Measurements from ENCODE around the gene SLC15A1.

The SLC15A1 gene

DNA sequence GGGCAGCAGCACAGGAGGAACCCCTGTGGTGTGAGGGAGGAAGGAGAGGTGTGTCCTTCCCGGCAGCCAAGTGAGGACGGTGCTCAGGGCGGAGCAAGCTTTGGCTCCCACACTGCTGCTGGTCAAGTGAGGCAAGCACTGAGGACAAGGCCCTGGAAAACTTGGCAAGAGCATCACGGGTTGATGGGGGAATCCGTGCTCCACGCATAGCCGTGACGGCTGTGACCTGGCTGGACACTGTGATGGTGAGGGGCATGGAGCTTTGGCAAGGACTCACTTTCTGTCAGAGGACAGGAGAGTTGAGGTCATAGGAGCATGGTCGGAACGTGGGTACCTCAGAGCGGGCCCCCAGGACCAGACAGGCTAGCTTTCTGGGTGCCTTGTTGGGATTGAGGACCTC is 29.0 kb upstream of the SLC15A1 start:
- no peaks in the 10 kb centered on the region for H3K4me1 ChIP-seq (ENCODE audit: low read depth, poor library complexity, severe bottlenecking)
- no peaks in the 10 kb centered on the region for H3K79me2 ChIP-seq (ENCODE audit: insufficient read depth, low read depth)

DNA sequence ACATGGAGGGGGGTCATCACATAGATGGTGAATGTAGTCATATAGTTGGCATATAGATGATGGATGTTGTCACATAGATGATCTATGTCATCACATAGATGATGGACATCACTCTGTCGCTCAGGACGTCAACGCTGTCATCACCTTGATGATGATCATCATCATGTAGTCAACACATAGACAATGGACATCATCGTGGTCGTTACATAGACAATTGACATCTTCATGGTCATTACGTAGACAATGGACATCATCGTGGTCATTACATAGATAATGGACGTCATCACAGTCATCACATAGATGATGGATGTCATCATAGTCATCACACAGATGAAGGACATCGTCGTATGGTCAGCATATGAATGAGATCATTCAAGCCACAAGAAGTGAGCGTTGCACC is 28.6 kb upstream of the SLC15A1 start:
- H4K20me1 ChIP-seq (ENCODE audit: insufficient read depth), result no peaks in the 10 kb centered on the region
- H2AFZ ChIP-seq (ENCODE audit: low read depth), result no peak overlapping the region
- no peak overlapping the region for H3K27ac ChIP-seq
- TF ChIP-seq, protein P1, sequence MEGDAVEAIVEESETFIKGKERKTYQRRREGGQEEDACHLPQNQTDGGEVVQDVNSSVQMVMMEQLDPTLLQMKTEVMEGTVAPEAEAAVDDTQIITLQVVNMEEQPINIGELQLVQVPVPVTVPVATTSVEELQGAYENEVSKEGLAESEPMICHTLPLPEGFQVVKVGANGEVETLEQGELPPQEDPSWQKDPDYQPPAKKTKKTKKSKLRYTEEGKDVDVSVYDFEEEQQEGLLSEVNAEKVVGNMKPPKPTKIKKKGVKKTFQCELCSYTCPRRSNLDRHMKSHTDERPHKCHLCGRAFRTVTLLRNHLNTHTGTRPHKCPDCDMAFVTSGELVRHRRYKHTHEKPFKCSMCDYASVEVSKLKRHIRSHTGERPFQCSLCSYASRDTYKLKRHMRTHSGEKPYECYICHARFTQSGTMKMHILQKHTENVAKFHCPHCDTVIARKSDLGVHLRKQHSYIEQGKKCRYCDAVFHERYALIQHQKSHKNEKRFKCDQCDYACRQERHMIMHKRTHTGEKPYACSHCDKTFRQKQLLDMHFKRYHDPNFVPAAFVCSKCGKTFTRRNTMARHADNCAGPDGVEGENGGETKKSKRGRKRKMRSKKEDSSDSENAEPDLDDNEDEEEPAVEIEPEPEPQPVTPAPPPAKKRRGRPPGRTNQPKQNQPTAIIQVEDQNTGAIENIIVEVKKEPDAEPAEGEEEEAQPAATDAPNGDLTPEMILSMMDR (conservative IDR thresholded peaks at IDR 0.05; ENCODE audit: low read depth, low read length), result no peak
- H3K4me2 ChIP-seq, result no peak overlapping the region
- no peaks in the 10 kb centered on the region for H3K36me3 ChIP-seq (ENCODE audit: insufficient read depth)
- no peaks in the 10 kb centered on the region for H3K27me3 ChIP-seq (ENCODE audit: insufficient read depth, low read depth)
- no peak overlapping the region for H3K9ac ChIP-seq
- no peak overlapping the region for H3K4me3 ChIP-seq (IDR thresholded peaks at IDR 0.05; ENCODE audit: insufficient read depth, low read depth, low read length)
- H3K79me2 ChIP-seq (ENCODE audit: insufficient read depth, low read depth), result no peaks in the 10 kb centered on the region
- no peaks in the 10 kb centered on the region for H3K4me1 ChIP-seq (ENCODE audit: low read depth, poor library complexity, severe bottlenecking)

More for the DNA sequence above, 29.0 kb upstream of the SLC15A1 start:
- Histone ChIP-seq H3K27ac (no peak overlapping the region), H4K20me1 (ENCODE audit: insufficient read depth) (no peaks in the 10 kb centered on the region), H3K36me3 (ENCODE audit: insufficient read depth) (no peaks in the 10 kb centered on the region), H3K9ac (no peak overlapping the region), H3K4me3 (IDR thresholded peaks at IDR 0.05; ENCODE audit: insufficient read depth, low read depth, low read length) (no peak overlapping the region), H3K4me2 (no peak overlapping the region), H2AFZ (ENCODE audit: low read depth) (no peak overlapping the region), H3K27me3 (ENCODE audit: insufficient read depth, low read depth) (no peaks in the 10 kb centered on the region)
- TF ChIP-seq, protein P1 (conservative IDR thresholded peaks at IDR 0.05; ENCODE audit: low read depth, low read length), result no peak

DNA sequence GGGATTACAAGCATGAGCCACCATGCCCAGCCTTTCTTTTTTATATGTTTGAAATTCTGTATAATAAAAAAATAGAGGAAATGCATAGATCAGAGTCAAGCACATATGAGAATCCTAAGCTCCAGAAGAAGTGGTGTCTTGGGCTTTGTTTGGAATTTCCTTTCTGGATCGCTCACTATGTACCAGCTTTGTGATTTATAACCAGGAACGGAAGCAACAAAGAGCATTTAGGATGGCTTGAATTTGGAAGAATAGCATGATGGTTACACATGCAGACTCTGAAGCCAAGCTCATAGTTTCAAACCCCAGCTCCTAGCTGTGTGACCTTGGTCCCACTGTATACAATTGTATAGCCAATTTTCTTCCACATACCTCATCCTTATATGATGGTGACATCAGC is 28.0 kb upstream of the SLC15A1 start:
- H3K4me1 ChIP-seq (ENCODE audit: low read depth, poor library complexity, severe bottlenecking), result no peaks in the 10 kb centered on the region
- H3K36me3 ChIP-seq (ENCODE audit: insufficient read depth), result no peaks in the 10 kb centered on the region
- H3K79me2 ChIP-seq (ENCODE audit: insufficient read depth, low read depth), result no peaks in the 10 kb centered on the region
- H3K4me2 ChIP-seq, result no peak overlapping the region
- H3K4me3 ChIP-seq (IDR thresholded peaks at IDR 0.05; ENCODE audit: insufficient read depth, low read depth, low read length), result no peak overlapping the region
- H3K27ac ChIP-seq, result no peak overlapping the region
- no peak overlapping the region for H2AFZ ChIP-seq (ENCODE audit: low read depth)
- no peaks in the 10 kb centered on the region for H4K20me1 ChIP-seq (ENCODE audit: insufficient read depth)
- TF ChIP-seq, protein P1 (conservative IDR thresholded peaks at IDR 0.05; ENCODE audit: low read depth, low read length), result no peak
- no peak overlapping the region for H3K9ac ChIP-seq
- H3K27me3 ChIP-seq (ENCODE audit: insufficient read depth, low read depth), result no peaks in the 10 kb centered on the region

DNA sequence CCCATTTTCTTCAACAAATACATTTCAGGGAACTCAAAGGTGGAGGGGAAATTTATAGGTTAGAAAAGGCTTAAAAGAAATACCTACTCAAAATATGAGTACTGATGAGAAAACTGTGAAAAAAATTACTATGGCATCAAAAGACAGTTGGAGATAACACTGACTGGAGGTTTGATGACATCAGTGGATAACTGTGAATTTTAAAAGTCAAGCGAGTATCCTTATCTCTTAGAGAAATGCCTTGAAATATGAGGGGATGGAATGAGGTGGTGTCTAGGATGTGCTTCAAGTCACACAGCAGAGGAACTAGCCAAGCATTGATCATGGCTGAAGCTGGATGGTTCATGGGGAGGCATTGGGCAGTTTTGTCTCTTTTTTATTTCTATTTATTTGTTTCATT is 27.2 kb upstream of the SLC15A1 start:
- H3K4me3 ChIP-seq (IDR thresholded peaks at IDR 0.05; ENCODE audit: insufficient read depth, low read depth, low read length), result no peak overlapping the region
- no peak overlapping the region for H3K9ac ChIP-seq
- TF ChIP-seq, protein P1 (conservative IDR thresholded peaks at IDR 0.05; ENCODE audit: low read depth, low read length), result no peak
- no peaks in the 10 kb centered on the region for H3K27me3 ChIP-seq (ENCODE audit: insufficient read depth, low read depth)
- no peak overlapping the region for H3K27ac ChIP-seq
- no peaks in the 10 kb centered on the region for H3K36me3 ChIP-seq (ENCODE audit: insufficient read depth)
- no peaks in the 10 kb centered on the region for H3K79me2 ChIP-seq (ENCODE audit: insufficient read depth, low read depth)
- no peaks in the 10 kb centered on the region for H4K20me1 ChIP-seq (ENCODE audit: insufficient read depth)
- no peaks in the 10 kb centered on the region for H3K4me1 ChIP-seq (ENCODE audit: low read depth, poor library complexity, severe bottlenecking)
- H2AFZ ChIP-seq (ENCODE audit: low read depth), result no peak overlapping the region
- no peak overlapping the region for H3K4me2 ChIP-seq

All from KMS-11 (cell line).